GM12878 (cell line): ENCODE data around the gene WNT7A. TPM values are rescaled to one million over a fixed set of nuclear protein-coding genes. Genes with fewer than 3 reads are reported as not detected.

Source experiments
- ATAC-seq: fragments of 200-7000 bp; cut with Tn5 transposase; 3 replicates; pipeline ENCODE4 v1.9.1; 2020; ENCODE audit warnings: mild to moderate bottlenecking, moderate library complexity
- BruUV-seq: library from RNA; stranded (reverse); fragments of 400-500 nt; replicated peaks from 2 replicates; lab custom pipeline; 2021; lab: Mats Ljungman, UMichigan
- CTCF ChIA-PET: fragments of 300-600 bp; sonication (Branson Sonifier 250); formaldehyde crosslinking; extraction: SDS; loops from one replicate; lab custom pipeline; 2021; ENCODE audit warnings: inconsistent platforms; lab: Yijun Ruan, JAX
- POLR2A ChIA-PET: fragments of 350-600 bp; formaldehyde crosslinking; extraction: SDS; loops from one replicate; lab custom pipeline; 2021; ENCODE audit warnings: inconsistent platforms; lab: Charles Lee
- RAD21 ChIA-PET: fragments of 300-600 bp; sonication (Branson Sonifier 250); formaldehyde crosslinking; loops from one replicate; lab custom pipeline; 2023; ENCODE audit warnings: antibody characterized with exemption; ENCODE audit not compliant: unreplicated experiment; lab: Charles Lee
- SMC1A ChIA-PET: fragments of 300-600 bp; sonication (Branson Sonifier 250); formaldehyde crosslinking; loops from one replicate; lab custom pipeline; 2023; ENCODE audit not compliant: unreplicated experiment, uncharacterized antibody; lab: Charles Lee
- DNase-seq: peaks from one replicate; pipeline ENCODE4 v3.0.0-alpha.2; 2011; ENCODE audit warnings: low read depth, low spot score
- FAIRE-seq: peaks from 3 replicates; lab custom pipeline; 2011; peaks lifted over from hg19 to GRCh38; lab: Jason Lieb, UNC
- H2AFZ ChIP-seq: 2 replicates; pipeline ENCODE4 v1.6.0; 2011; ENCODE audit warnings: low read depth, low read length, control low read depth; ENCODE audit not compliant: control insufficient read depth
- H3K27ac ChIP-seq: 2 replicates; pipeline ENCODE4 v1.5.1; 2011; ENCODE audit warnings: control low read depth; ENCODE audit not compliant: control insufficient read depth, insufficient read depth
- H3K27me3 ChIP-seq, 2 experiments: replicated peaks in 1 of 2; 2 replicates each; pipeline versions ENCODE4 v1.6.0 to v1.6.1; 2011; ENCODE audit warnings: low read length in 1 of 2; ENCODE audit not compliant: control insufficient read depth in 2 of 2, insufficient read depth in 2 of 2
- H3K36me3 ChIP-seq, 2 experiments: 2 replicates each; pipeline ENCODE4 v1.5.1; 2011; ENCODE audit warnings: low read length in 1 of 2; ENCODE audit not compliant: control insufficient read depth in 2 of 2, insufficient read depth in 2 of 2
- H3K4me1 ChIP-seq: 2 replicates; pipeline ENCODE4 v1.6.1; 2011; ENCODE audit warnings: mild to moderate bottlenecking, low read length, moderate library complexity, mixed read lengths; ENCODE audit not compliant: control insufficient read depth, insufficient read depth
- H3K4me2 ChIP-seq: 2 replicates; pipeline ENCODE4 v1.6.0; 2011; ENCODE audit warnings: control low read depth; ENCODE audit not compliant: control insufficient read depth, insufficient read depth
- H3K4me3 ChIP-seq: fragments of 200-600 bp; sonication (generic); 2 replicates; pipeline ENCODE4 v1.5.1; 2016
- H3K79me2 ChIP-seq: 2 replicates; pipeline ENCODE4 v1.6.0; 2011; ENCODE audit warnings: low read length; ENCODE audit not compliant: control insufficient read depth, insufficient read depth
- H3K9ac ChIP-seq: 2 replicates; pipeline ENCODE4 v1.8.0; 2011; ENCODE audit warnings: low read length, control low read depth, mixed read lengths; ENCODE audit not compliant: control insufficient read depth, insufficient read depth
- H3K9me3 ChIP-seq: replicated peaks from 3 replicates; pipeline ENCODE4 v1.5.1; 2011; ENCODE audit warnings: mild to moderate bottlenecking, low read length; ENCODE audit not compliant: control insufficient read depth, insufficient read depth
- H4K20me1 ChIP-seq: 2 replicates; pipeline ENCODE4 v1.6.0; 2011; ENCODE audit not compliant: control insufficient read depth, insufficient read depth
- ATF2 ChIP-seq: IDR thresholded peaks from 2 replicates; pipeline ENCODE4 v1.6.1; 2012; ENCODE audit warnings: low read length, inconsistent platforms
- E2F8 ChIP-seq: fragments of 450-650 bp; IDR thresholded peaks from 2 replicates; pipeline ENCODE4 v1.6.1; 2018; ENCODE audit warnings: mild to moderate bottlenecking, low read depth, moderate library complexity; ENCODE audit not compliant: partially characterized antibody
- HCFC1 ChIP-seq: fragments of 150-350 bp; IDR thresholded peaks from 2 replicates; pipeline ENCODE4 v1.6.1; 2014; ENCODE audit warnings: low read length
- MLLT1 ChIP-seq: fragments of 450-650 bp; IDR thresholded peaks from 2 replicates; pipeline ENCODE4 v1.6.1; 2016; ENCODE audit warnings: mild to moderate bottlenecking
- NRF1 ChIP-seq: conservative IDR thresholded peaks from 2 replicates; pipeline ENCODE4 v1.6.1; 2011; ENCODE audit warnings: mild to moderate bottlenecking, low read depth, low read length, improper control_type of control experiment
- SKIL ChIP-seq: fragments of 450-650 bp; IDR thresholded peaks from 2 replicates; pipeline ENCODE4 v1.6.1; 2017; ENCODE audit warnings: mild to moderate bottlenecking, low read depth, inconsistent platforms; ENCODE audit not compliant: poor library complexity, severe bottlenecking
- WGBS: methylation state at CpG from one replicate; pipeline ENCODE4 v1.1.6; 2016; ENCODE audit warnings: low lambda C conversion rate; ENCODE audit not compliant: insufficient replicate concordance, insufficient coverage; ENCODE audit errors: missing lambda C conversion rate; 5-methylcytosine and 5-hydroxymethylcytosine counted together
- in situ Hi-C: fragments of 300-500 bp; cut with MboI; formaldehyde crosslinking; loops from 9 replicates; pipeline ENCODE4 v1.14.3; 2018; ENCODE audit warnings: mixed read lengths
- intact Hi-C: fragments of 100-400 bp; cut with micrococcal nuclease; formaldehyde crosslinking; loops from one replicate; pipeline ENCODE4 v1.14.2; 2022; ENCODE audit not compliant: unreplicated experiment
- polyA plus RNA-seq, 11 experiments: library from polyadenylated mRNA; depleted of rRNA in 4 of 11; unstranded in 6 of 11; stranded (reverse) in 5 of 11; fragments of >200 nt; fragmentation: Nextera tagmentation in 4 of 11; fragmentation: Illumina TruSeq in 1 of 11; extraction: Ambion mirVana in 4 of 11; extraction: Trizol in 1 of 11; gene quantifications; 1 replicate in 1 of 11; 2 replicates in 10 of 11; pipeline versions ENCODE4 v1.2.1 to v1.2.3, GENCODE V29; 2011 to 2016; ENCODE audit warnings: inconsistent platforms in 2 of 11, missing spikeins in 2 of 11, low read depth in 1 of 11
- total RNA-seq, 4 experiments: library from RNA; depleted of rRNA in 3 of 4; stranded (reverse); fragments of >200 nt in 3 of 4; fragmentation: Illumina TruSeq in 1 of 4; extraction: Trizol in 1 of 4; gene quantifications; 2 replicates each; pipeline versions ENCODE4 v1.2.1 to v1.2.3, GENCODE V29; 2013 to 2021

The WNT7A gene
- total and polyA plus RNA-seq, 10 of the 15 experiments (the other 5 are each of a cell fraction or from before 2014, with no cell fraction given): 0.08 TPM; not detected in 9

- TF ChIP-seq MLLT1: no peak
- TF ChIP-seq NRF1: no peak
- no peak for TF ChIP-seq HCFC1
- no peak for TF ChIP-seq ATF2
- no peak for TF ChIP-seq E2F8
- TF ChIP-seq, all 136 proteins: peak for 0
Measured at GRCh38 chr3:13838421-13838820, 41.5 kb downstream of the WNT7A start (continued).

- Histone ChIP-seq H4K20me1 (no peaks in the 10 kb centered on the region), H3K4me3 (no peak overlapping the region), H3K4me2 (no peak overlapping the region), H2AFZ (no peak overlapping the region), H3K27me3 (peaks cover 0 to 2% of the 10 kb centered on the region in 2 experiments; a peak in 3 of 4 replicates), H3K36me3 (no peaks in the 10 kb centered on the region), H3K27ac (no peak overlapping the region), H3K4me1 (no peaks in the 10 kb centered on the region), H3K9ac (no peak overlapping the region), H3K9me3 (no peaks in the 10 kb centered on the region), H3K79me2 (no peaks in the 10 kb centered on the region)
- DNase-seq (no peak), FAIRE-seq (no peak), ATAC-seq (no peak)
- no peak for TF ChIP-seq SKIL
- ChIA-PET RAD21 (no interaction called here), CTCF (interaction anchor here (0.6 kb wide), 1 partner anchor 631 kb away, joined by 3 read pairs; no protein-coding TSS in a partner anchor), POLR2A (no interaction called here), SMC1A (no interaction called here)
- no TSS peak for BruUV-seq
- WGBS: 44% methylated on average over 10 of the region's 10 CpGs
- intact Hi-C loops: no loop called here
- in situ Hi-C loops: no loop called here
Measured at GRCh38 chr3:13837751-13838150, 42.1 kb downstream of the WNT7A start.
